WI38 (cell line): ENCODE measurements around the gene SKAP1.

Source experiments
- H3K4me3 ChIP-seq: 2 replicates; pipeline ENCODE4 v1.5.1; 2011; ENCODE audit warnings: low read depth, mild to moderate bottlenecking, control low read depth, low read length
- TF ChIP-seq, protein P1 (sequence below): IDR thresholded peaks from 2 replicates; pipeline ENCODE4 v1.5.1; 2012; ENCODE audit warnings: low read depth, mild to moderate bottlenecking, control low read depth, low read length

The SKAP1 gene

DNA sequence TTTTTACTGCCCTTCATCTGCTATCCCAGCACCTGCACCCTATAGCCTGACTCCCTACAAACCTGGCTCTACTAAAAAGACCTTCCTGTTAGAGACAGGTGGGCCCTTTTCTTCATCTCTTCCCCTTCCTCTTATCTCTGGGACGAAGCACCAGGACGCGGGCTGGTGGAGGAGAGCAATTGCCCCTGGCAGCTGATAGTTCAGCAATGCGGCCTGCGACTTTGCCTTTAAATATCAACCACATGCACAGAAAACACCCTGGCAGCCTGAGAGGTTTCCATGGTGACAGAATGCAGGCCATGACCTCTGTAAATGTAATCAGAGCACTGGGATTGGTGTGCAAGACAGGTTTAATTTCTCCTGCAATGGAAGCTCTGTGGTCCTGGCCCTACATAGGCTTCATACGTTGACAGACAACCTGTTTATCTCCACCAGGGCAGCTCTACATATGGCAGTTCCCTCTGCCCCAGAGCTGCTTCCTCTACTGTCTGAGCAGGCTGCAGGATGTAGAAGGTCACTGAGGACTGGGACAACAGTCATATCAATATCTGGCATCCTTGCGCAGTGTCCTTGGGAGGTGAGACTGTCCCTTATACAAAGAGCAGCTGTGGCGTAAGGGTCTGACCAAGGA, 10.0 kb upstream of the SKAP1 start:
- no peak overlapping the region for H3K4me3 ChIP-seq
- TF ChIP-seq, protein P1, sequence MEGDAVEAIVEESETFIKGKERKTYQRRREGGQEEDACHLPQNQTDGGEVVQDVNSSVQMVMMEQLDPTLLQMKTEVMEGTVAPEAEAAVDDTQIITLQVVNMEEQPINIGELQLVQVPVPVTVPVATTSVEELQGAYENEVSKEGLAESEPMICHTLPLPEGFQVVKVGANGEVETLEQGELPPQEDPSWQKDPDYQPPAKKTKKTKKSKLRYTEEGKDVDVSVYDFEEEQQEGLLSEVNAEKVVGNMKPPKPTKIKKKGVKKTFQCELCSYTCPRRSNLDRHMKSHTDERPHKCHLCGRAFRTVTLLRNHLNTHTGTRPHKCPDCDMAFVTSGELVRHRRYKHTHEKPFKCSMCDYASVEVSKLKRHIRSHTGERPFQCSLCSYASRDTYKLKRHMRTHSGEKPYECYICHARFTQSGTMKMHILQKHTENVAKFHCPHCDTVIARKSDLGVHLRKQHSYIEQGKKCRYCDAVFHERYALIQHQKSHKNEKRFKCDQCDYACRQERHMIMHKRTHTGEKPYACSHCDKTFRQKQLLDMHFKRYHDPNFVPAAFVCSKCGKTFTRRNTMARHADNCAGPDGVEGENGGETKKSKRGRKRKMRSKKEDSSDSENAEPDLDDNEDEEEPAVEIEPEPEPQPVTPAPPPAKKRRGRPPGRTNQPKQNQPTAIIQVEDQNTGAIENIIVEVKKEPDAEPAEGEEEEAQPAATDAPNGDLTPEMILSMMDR: no peak

DNA sequence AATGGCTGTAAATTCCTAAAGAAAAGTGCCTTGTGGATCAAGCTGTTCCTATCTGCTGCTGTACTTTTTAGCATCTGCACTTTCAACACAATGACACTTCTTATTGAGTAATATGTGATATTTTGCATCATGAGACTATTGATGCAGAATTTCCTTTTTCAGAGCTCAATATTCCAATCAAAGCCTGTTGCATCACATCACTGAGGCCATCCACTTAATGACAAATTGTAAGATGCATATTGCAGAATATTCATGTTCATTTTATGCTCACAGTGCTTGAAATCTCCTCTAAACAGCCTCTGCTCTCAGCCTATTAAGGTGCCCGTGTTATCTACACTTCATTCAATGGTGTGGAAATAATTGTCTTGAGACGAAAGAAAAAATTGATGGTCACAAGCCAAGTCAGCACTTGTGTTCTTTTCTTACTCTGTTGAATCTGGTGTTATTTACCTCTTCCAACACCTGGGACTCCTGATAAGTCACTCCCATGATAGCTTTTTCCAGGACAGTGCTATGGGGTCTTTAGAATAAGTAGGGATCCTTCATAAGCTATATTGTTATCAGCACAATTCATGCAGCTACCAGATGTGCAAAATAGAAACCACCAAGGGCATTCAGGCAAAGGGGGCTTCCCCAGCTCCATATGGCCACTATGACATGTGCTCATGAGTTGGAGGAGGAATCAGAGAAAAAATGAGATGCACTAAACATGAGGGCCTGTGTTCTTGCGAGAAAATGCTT, 9.3 kb upstream of the SKAP1 start:
- TF ChIP-seq, protein P1: no peak
- no peak overlapping the region for H3K4me3 ChIP-seq

DNA sequence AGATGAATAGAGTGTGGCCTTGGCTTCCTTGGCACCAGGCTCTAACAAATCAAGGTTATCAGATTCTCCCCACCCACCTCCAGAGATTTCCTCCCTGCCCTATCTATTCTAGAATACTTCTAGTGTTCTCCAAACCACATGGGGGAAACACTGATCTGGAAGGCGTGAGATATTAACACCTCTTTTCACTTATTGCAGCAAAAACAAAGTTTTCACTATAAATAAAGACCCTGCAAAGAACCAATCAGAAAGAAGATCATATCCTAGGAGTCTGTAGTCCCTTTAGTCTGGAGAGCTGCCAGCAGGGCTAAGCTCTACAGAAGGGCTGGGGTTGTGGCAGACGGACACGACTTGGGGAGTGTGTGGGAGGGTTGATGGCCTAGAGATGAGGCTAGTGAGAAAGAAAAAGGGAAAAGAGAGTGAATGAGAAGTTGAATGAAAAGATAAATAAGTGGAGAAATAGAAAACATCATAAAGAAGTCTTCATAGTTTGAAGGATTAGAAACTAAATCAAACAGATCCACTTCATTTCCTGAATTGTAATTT, 8.6 kb upstream of the SKAP1 start:
- H3K4me3 ChIP-seq: no peak overlapping the region
- TF ChIP-seq, protein P1: no peak

DNA sequence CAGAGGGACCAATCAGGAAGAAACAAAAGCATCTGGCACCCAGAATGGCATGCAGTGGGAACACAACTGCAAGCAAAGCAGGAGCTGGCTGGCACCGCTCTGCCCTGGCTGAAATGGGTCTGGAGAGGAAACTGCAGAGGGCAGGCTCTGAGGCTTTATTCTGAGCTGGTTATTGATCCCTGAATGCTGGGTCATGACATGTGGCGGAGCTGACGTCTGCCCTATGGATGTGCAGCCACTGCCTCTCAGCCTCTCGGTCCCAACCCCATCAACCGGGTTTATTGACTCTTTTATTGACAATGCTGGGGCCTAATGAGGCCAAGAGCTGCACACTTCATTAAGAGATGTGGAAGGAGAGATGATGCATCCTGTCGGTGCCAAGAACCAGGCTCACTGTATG, 3.9 kb upstream of the SKAP1 start:
- TF ChIP-seq, protein P1: no peak
- no peak overlapping the region for H3K4me3 ChIP-seq

DNA sequence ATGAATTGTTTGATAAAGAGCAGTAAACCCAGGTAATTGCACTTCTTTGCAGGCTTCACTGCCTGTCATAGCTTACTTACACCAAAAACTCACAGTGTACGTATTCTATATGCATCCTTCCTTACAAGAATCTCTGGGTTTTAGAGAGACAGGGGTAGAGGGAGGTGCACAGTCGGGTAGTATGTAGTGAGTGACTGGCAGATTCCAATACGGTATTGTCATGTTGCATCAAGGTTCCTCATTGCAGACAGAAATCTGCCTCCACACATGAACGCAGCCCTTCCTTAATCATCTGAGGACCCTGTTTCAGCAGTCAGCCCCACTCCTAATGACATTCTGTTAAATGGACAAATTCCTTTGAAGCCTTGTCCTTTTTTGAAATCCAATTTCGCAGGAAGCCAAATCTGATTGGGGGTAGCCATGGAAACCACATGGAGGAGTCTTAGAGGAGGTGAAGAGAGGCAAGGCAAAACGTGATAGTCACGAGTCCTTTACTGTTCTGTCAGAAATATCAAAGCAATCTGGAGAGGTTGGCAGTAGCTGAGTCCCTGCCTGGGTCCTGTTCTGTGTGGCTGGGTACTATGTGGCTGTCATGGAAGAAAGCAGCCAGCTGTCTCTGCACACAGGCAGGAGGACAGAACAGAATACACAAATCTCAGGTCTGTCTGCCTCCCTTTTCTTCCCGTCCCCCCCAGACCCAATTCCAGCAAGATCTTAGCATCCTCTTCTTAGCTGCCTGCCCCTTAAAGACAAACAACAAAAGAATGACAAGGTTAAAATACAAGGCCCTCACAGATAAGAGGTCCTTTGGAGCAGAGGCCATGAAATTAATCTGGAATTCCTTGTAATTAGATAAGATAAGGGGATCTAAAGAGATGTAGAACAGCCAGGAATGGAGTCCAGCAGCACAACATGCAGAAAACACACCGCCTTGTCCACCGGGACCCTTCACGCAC, 3.1 kb upstream of the SKAP1 start:
- no peak overlapping the region for H3K4me3 ChIP-seq
- TF ChIP-seq, protein P1: no peak

DNA sequence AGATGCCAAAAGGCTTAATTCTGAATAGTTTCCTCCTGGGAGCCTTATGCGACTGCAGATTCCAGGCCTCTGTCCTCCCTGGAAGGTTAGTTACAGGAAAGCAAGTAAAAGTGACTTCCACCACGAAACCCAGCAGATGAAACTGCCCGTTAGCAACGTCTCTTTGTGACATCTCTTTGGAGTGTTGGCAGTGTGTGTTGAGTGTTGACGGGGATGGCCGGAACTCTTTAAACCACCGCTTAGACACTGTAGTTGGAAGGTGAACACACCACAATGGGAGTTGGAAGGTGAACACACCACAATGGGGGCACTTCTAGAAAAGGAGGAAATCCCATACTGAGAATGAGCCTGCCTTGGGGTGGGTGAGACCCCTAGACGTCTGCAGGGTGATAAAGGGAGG, 858 bp downstream of the SKAP1 start:
- TF ChIP-seq, protein P1: no peak
- no peak overlapping the region for H3K4me3 ChIP-seq
